ENCODE results near the gene FAT2.

The FAT2 gene

DNA sequence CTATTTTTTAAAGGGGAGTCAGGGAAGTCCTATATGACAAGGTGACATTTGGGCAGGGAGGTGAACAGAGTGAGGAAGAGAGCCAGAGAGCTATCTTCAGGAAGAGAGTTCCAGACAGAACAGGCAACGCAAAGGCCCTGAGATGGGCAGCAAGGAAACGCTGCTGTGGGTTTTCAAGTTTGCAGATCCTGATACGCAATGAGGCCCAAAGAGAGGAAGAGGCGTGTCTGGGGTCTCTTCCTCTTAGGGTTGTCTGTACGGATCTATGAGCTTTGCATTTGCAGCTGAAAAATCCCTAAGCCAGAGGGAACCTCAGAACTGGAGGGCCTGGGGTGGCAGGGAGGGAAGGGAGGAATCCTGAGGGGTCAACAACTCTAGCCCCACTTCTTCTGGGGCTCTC lies 13.6 kb downstream of the FAT2 start:
- no peaks in the 10 kb centered on the region for H3K27me3 ChIP-seq (ENCODE audit: low read length)
- H3K9me3 ChIP-seq (ENCODE audit: insufficient read depth, low read length), result no peaks in the 10 kb centered on the region
- no peaks in the 10 kb centered on the region for H3F3A ChIP-seq (ENCODE audit: insufficient read depth)
- H3K4me2 ChIP-seq (ENCODE audit: low read depth, low read length, poor library complexity, severe bottlenecking), result no peak overlapping the region
- H3K36me3 ChIP-seq (ENCODE audit: low read length), result no peaks in the 10 kb centered on the region
- H3K27ac ChIP-seq (ENCODE audit: low read depth, low read length), result no peak overlapping the region
- no peaks in the 10 kb centered on the region for H3K79me2 ChIP-seq (ENCODE audit: insufficient read depth, low read length)
- H3K4me3 ChIP-seq (ENCODE audit: insufficient read depth, low read length, poor library complexity, severe bottlenecking), result no peak overlapping the region
- H4K20me1 ChIP-seq (ENCODE audit: low read depth, low read length), result no peaks in the 10 kb centered on the region
- H3K9ac ChIP-seq (ENCODE audit: low read length), result no peak overlapping the region
- no peak overlapping the region for H2AFZ ChIP-seq (ENCODE audit: low read depth, low read length, severe bottlenecking)
- no peak for TF ChIP-seq EZH2phosphoT487 (conservative IDR thresholded peaks at IDR 0.05; ENCODE audit: low read length)
- TF ChIP-seq, protein P1, sequence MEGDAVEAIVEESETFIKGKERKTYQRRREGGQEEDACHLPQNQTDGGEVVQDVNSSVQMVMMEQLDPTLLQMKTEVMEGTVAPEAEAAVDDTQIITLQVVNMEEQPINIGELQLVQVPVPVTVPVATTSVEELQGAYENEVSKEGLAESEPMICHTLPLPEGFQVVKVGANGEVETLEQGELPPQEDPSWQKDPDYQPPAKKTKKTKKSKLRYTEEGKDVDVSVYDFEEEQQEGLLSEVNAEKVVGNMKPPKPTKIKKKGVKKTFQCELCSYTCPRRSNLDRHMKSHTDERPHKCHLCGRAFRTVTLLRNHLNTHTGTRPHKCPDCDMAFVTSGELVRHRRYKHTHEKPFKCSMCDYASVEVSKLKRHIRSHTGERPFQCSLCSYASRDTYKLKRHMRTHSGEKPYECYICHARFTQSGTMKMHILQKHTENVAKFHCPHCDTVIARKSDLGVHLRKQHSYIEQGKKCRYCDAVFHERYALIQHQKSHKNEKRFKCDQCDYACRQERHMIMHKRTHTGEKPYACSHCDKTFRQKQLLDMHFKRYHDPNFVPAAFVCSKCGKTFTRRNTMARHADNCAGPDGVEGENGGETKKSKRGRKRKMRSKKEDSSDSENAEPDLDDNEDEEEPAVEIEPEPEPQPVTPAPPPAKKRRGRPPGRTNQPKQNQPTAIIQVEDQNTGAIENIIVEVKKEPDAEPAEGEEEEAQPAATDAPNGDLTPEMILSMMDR (IDR thresholded peaks at IDR 0.05; ENCODE audit: insufficient read depth, low read length, poor library complexity, severe bottlenecking), result no peak
- H3K9me2 ChIP-seq (replicated peaks; ENCODE audit: insufficient read depth, low read length), result no peaks in the 10 kb centered on the region

DNA sequence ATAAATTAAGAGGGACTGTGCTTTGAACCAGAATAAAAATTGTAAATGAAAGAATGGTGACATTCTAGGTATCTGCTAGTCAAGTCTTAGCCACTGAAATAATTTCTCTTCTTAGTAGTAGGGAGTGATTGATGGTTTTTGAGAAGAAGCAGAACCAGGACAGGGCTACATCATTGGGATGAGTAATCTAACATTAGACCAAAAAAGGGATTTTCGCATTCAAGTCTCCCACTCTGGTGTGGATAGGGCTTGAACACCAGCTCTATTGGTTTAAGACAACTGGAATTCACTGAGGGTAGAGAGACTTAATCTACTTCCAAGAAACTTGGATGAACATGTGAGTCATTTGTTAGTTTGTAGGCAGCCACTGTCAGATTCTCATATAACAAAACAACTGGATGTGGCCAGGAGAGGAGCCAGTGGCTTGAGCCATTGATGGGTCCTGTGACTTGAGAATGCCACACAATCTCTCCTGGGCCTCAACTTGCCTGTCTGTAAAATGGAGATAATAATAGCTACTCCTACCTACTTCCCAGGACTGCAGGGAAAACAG lies 16.6 kb downstream of the FAT2 start:
- no peak overlapping the region for H2AFZ ChIP-seq (ENCODE audit: low read depth, low read length, severe bottlenecking)
- H3F3A ChIP-seq (ENCODE audit: insufficient read depth), result no peaks in the 10 kb centered on the region
- no peaks in the 10 kb centered on the region for H3K9me2 ChIP-seq (replicated peaks; ENCODE audit: insufficient read depth, low read length)
- no peaks in the 10 kb centered on the region for H4K20me1 ChIP-seq (ENCODE audit: low read depth, low read length)
- H3K79me2 ChIP-seq (ENCODE audit: insufficient read depth, low read length), result no peaks in the 10 kb centered on the region
- H3K4me2 ChIP-seq (ENCODE audit: low read depth, low read length, poor library complexity, severe bottlenecking), result no peak overlapping the region
- TF ChIP-seq EZH2phosphoT487 (conservative IDR thresholded peaks at IDR 0.05; ENCODE audit: low read length), result no peak
- TF ChIP-seq, protein P1 (IDR thresholded peaks at IDR 0.05; ENCODE audit: insufficient read depth, low read length, poor library complexity, severe bottlenecking), result no peak
- H3K9me3 ChIP-seq (ENCODE audit: insufficient read depth, low read length), result no peaks in the 10 kb centered on the region
- H3K27me3 ChIP-seq (ENCODE audit: low read length), result no peaks in the 10 kb centered on the region
- no peak overlapping the region for H3K27ac ChIP-seq (ENCODE audit: low read depth, low read length)
- H3K9ac ChIP-seq (ENCODE audit: low read length), result no peak overlapping the region
- no peak overlapping the region for H3K4me3 ChIP-seq (ENCODE audit: insufficient read depth, low read length, poor library complexity, severe bottlenecking)
- H3K36me3 ChIP-seq (ENCODE audit: low read length), result no peaks in the 10 kb centered on the region

DNA sequence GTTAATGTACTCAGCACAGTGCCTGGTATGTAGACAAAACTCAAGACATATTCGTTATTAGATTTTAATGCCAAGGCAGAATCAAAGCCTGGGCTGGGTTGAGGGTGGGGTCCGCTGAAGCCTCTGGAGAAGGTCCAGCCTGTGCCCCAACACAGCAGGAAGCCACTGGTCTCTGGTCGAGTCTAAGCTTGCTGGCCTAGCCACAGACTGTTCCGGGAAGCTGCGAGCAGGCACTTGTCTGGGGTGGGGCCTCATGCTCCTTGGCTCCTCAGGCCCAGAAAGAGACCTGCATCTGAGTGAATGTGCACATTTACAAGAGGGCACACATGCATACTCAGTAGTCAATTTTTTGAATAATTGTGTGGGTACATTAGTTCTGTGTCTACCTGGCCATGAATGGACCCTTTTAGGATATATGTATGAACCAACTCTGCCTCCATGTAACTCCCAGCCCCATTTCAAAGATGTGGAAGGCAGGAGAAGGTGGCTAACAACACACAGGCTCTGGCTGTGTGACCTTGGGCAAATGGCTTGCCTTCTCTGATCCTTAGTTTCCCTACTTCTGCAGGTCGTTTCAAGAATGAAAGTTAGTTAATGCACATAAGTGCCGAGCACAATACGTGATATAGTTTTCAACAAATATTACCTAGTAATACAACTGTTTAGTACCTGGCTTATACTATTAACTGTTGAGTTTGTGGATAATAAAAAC lies 18.3 kb downstream of the FAT2 start:
- TF ChIP-seq, protein P1 (IDR thresholded peaks at IDR 0.05; ENCODE audit: insufficient read depth, low read length, poor library complexity, severe bottlenecking), result no peak
- no peak for TF ChIP-seq EZH2phosphoT487 (conservative IDR thresholded peaks at IDR 0.05; ENCODE audit: low read length)
- Histone ChIP-seq H3K79me2 (ENCODE audit: insufficient read depth, low read length) (no peaks in the 10 kb centered on the region), H3K9ac (ENCODE audit: low read length) (no peak overlapping the region), H3F3A (ENCODE audit: insufficient read depth) (no peaks in the 10 kb centered on the region), H4K20me1 (ENCODE audit: low read depth, low read length) (no peaks in the 10 kb centered on the region), H3K27me3 (ENCODE audit: low read length) (no peaks in the 10 kb centered on the region), H3K36me3 (ENCODE audit: low read length) (no peaks in the 10 kb centered on the region), H3K9me2 (replicated peaks; ENCODE audit: insufficient read depth, low read length) (no peaks in the 10 kb centered on the region), H2AFZ (ENCODE audit: low read depth, low read length, severe bottlenecking) (no peak overlapping the region), H3K4me3 (ENCODE audit: insufficient read depth, low read length, poor library complexity, severe bottlenecking) (no peak overlapping the region), H3K9me3 (ENCODE audit: insufficient read depth, low read length) (no peaks in the 10 kb centered on the region), H3K4me2 (ENCODE audit: low read depth, low read length, poor library complexity, severe bottlenecking) (no peak overlapping the region), H3K27ac (ENCODE audit: low read depth, low read length) (no peak overlapping the region)

Measured in SU-DHL-6 (cell line).